ENCODE measurements around the gene ARL5B.

ARL5B gene

GRCh38 chr10:18684953-18685352, 25.7 kb downstream of the ARL5B start:
- ATAC-seq, result no peak

DNA sequence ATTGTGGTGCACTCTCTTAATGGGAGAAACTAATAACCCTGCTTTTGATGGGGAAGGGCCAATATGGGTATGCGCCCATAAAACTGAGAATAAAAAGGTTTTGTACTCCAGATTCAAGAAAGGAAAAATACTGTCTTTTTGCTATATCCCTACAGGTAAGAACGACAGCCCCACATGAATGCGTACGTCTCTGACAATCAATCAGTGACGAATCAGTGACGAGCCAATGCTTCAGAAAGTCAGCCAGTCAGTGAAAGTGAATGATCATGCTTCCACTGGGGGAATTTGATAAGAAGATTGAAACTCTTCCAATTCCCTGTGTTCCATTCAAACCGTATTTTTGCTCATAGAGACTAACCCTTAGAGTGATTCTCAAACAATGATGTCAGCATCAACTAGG, 26.3 kb downstream of the ARL5B start:
- TF ChIP-seq, protein P1, sequence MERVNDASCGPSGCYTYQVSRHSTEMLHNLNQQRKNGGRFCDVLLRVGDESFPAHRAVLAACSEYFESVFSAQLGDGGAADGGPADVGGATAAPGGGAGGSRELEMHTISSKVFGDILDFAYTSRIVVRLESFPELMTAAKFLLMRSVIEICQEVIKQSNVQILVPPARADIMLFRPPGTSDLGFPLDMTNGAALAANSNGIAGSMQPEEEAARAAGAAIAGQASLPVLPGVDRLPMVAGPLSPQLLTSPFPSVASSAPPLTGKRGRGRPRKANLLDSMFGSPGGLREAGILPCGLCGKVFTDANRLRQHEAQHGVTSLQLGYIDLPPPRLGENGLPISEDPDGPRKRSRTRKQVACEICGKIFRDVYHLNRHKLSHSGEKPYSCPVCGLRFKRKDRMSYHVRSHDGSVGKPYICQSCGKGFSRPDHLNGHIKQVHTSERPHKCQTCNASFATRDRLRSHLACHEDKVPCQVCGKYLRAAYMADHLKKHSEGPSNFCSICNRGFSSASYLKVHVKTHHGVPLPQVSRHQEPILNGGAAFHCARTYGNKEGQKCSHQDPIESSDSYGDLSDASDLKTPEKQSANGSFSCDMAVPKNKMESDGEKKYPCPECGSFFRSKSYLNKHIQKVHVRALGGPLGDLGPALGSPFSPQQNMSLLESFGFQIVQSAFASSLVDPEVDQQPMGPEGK (CRISPR knock-in tag; IDR thresholded peaks at IDR 0.05; ENCODE audit: borderline replicate concordance), result no peak
- no peak for TF ChIP-seq PPARA (CRISPR knock-in tag; IDR thresholded peaks at IDR 0.05; ENCODE audit: borderline replicate concordance)
- no peak for ATAC-seq

More at GRCh38 chr10:18684953-18685352, 25.7 kb downstream of the ARL5B start:
- TF ChIP-seq, protein P2, sequence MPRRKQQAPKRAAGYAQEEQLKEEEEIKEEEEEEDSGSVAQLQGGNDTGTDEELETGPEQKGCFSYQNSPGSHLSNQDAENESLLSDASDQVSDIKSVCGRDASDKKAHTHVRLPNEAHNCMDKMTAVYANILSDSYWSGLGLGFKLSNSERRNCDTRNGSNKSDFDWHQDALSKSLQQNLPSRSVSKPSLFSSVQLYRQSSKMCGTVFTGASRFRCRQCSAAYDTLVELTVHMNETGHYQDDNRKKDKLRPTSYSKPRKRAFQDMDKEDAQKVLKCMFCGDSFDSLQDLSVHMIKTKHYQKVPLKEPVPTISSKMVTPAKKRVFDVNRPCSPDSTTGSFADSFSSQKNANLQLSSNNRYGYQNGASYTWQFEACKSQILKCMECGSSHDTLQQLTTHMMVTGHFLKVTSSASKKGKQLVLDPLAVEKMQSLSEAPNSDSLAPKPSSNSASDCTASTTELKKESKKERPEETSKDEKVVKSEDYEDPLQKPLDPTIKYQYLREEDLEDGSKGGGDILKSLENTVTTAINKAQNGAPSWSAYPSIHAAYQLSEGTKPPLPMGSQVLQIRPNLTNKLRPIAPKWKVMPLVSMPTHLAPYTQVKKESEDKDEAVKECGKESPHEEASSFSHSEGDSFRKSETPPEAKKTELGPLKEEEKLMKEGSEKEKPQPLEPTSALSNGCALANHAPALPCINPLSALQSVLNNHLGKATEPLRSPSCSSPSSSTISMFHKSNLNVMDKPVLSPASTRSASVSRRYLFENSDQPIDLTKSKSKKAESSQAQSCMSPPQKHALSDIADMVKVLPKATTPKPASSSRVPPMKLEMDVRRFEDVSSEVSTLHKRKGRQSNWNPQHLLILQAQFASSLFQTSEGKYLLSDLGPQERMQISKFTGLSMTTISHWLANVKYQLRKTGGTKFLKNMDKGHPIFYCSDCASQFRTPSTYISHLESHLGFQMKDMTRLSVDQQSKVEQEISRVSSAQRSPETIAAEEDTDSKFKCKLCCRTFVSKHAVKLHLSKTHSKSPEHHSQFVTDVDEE (CRISPR knock-in tag; IDR thresholded peaks at IDR 0.05), result no peak
- TF ChIP-seq ZC3H10 (CRISPR knock-in tag; IDR thresholded peaks at IDR 0.05) (no peak), ZFP30 (CRISPR knock-in tag; IDR thresholded peaks at IDR 0.05) (no peak), GLIS3 (CRISPR knock-in tag; IDR thresholded peaks at IDR 0.05) (no peak), TOX (CRISPR knock-in tag; IDR thresholded peaks at IDR 0.05; ENCODE audit: borderline replicate concordance) (no peak), PPARA (CRISPR knock-in tag; IDR thresholded peaks at IDR 0.05; ENCODE audit: borderline replicate concordance) (no peak), ZNF565 (CRISPR knock-in tag; conservative IDR thresholded peaks at IDR 0.05; ENCODE audit: low read depth) (no peak), CSDC2 (CRISPR knock-in tag; IDR thresholded peaks at IDR 0.05) (no peak)
- TF ChIP-seq, protein P3, sequence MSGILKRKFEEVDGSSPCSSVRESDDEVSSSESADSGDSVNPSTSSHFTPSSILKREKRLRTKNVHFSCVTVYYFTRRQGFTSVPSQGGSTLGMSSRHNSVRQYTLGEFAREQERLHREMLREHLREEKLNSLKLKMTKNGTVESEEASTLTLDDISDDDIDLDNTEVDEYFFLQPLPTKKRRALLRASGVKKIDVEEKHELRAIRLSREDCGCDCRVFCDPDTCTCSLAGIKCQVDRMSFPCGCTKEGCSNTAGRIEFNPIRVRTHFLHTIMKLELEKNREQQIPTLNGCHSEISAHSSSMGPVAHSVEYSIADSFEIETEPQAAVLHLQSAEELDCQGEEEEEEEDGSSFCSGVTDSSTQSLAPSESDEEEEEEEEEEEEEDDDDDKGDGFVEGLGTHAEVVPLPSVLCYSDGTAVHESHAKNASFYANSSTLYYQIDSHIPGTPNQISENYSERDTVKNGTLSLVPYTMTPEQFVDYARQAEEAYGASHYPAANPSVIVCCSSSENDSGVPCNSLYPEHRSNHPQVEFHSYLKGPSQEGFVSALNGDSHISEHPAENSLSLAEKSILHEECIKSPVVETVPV (CRISPR knock-in tag; IDR thresholded peaks at IDR 0.05), result no peak
- TF ChIP-seq, protein P1 (CRISPR knock-in tag; IDR thresholded peaks at IDR 0.05; ENCODE audit: borderline replicate concordance), result no peak

- TF ChIP-seq ZNF70 (CRISPR knock-in tag; IDR thresholded peaks at IDR 0.05) (no peak), SNAI2 (CRISPR knock-in tag; IDR thresholded peaks at IDR 0.05) (no peak), ZNF565 (CRISPR knock-in tag; conservative IDR thresholded peaks at IDR 0.05; ENCODE audit: low read depth) (no peak), BACH2 (CRISPR knock-in tag; IDR thresholded peaks at IDR 0.05; ENCODE audit: borderline replicate concordance) (no peak), CSDC2 (CRISPR knock-in tag; IDR thresholded peaks at IDR 0.05) (no peak), ARNTL (CRISPR knock-in tag; IDR thresholded peaks at IDR 0.05; ENCODE audit: borderline replicate concordance, low read depth) (no peak), RARB (CRISPR knock-in tag; IDR thresholded peaks at IDR 0.05) (no peak), GLIS3 (CRISPR knock-in tag; IDR thresholded peaks at IDR 0.05) (no peak), POU6F1 (CRISPR knock-in tag; IDR thresholded peaks at IDR 0.05; ENCODE audit: borderline replicate concordance, low read depth) (no peak), PPARA (CRISPR knock-in tag; IDR thresholded peaks at IDR 0.05; ENCODE audit: borderline replicate concordance) (no peak), ZFP30 (CRISPR knock-in tag; IDR thresholded peaks at IDR 0.05) (no peak), CREB5 (CRISPR knock-in tag; IDR thresholded peaks at IDR 0.05; ENCODE audit: low read depth) (no peak), ZC3H10 (CRISPR knock-in tag; IDR thresholded peaks at IDR 0.05) (no peak), OSR1 (CRISPR knock-in tag; IDR thresholded peaks at IDR 0.05) (no peak), ZFP3 (CRISPR knock-in tag; IDR thresholded peaks at IDR 0.05) (no peak), TCF4 (CRISPR knock-in tag; IDR thresholded peaks at IDR 0.05; ENCODE audit: borderline replicate concordance) (no peak), ZNF8 (CRISPR knock-in tag; IDR thresholded peaks at IDR 0.05) (no peak)
- TF ChIP-seq, protein P3 (CRISPR knock-in tag; IDR thresholded peaks at IDR 0.05), result no peak
- TF ChIP-seq, protein P2 (CRISPR knock-in tag; IDR thresholded peaks at IDR 0.05), result no peak
- no peak for ATAC-seq
Measured at GRCh38 chr10:18687195-18687594, 28.0 kb downstream of the ARL5B start.

Measured in SK-N-SH treated with all-trans-retinoic acid at 6 μM for 48 hours (cell line).